NAMALWA (cell line): ENCODE results near the gene RBL1.
"Not testable (repeated sequence)": the region's sequence is repeated elsewhere in the genome, so short reads cannot be mapped to it uniquely, and the experiment has no call there.

ENCODE experiments used
- DNase-seq: peaks from one replicate; pipeline ENCODE4 v3.0.0-alpha.2; 2015; ENCODE audit warnings: low spot score

The RBL1 gene

DNA sequence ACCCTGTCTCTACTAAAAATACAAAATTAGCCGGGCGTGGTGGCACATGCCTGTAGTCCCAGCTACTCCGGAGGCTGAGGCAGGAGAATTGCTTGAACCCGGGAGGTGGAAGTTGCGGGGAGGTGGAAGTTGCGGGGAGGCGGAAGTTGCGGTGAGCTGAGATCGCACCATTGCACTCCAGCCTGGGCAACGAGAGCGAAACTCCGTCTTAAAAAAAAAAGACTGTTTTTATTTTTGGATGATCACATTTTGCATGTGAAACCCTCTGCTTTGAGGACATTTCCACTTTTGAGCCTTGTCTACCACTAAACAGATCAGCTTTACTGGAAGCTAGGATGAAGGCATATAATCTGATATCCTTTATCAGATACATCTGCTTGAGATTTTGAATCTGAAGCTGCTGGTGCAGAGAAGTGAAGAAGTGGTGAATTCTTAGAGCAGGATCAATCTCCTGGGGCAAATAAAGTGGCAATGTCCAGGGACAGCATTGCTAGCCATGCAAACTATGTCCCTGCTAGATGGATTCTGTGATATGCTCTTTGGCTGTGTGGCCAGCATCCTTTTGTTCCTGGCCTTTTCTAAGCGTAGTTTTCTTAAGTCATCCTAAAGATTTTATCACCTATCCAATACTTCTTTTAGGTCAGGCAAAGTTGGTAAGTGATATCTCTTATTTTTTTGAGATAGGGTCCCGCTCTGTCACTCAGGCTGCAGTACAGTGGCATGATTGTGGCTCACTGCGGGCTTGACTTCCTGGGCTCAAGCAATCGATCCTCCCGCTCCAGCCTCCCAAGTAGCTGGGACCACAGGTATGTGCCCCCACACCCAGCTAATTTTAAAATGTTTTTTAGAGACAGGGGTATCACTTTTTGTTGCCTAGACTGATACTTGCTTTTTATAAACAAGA, 23.3 kb downstream of the RBL1 start:
- DNase-seq: no peak

DNA sequence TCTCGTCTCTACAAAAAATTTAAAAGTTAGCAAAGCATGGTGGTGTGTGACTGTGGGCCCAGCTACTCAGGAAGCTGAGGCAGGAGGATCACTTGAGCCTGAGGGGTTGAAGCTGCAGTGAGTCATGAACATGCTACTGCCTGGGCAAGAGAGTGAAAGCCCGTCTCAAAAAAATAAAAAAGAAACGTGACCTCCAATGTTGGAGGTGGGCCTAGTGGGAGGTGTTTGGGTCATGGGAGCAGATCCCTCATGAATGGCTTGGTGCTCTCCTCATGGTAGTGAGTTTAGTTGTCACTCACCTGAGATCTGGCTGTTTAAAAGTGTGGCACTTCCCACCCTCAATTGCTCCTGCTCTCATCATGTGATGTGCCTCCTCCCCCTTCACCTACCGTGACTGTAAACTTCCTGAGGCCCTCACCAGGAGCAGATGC, 24.3 kb downstream of the RBL1 start:
- DNase-seq: no peak

DNA sequence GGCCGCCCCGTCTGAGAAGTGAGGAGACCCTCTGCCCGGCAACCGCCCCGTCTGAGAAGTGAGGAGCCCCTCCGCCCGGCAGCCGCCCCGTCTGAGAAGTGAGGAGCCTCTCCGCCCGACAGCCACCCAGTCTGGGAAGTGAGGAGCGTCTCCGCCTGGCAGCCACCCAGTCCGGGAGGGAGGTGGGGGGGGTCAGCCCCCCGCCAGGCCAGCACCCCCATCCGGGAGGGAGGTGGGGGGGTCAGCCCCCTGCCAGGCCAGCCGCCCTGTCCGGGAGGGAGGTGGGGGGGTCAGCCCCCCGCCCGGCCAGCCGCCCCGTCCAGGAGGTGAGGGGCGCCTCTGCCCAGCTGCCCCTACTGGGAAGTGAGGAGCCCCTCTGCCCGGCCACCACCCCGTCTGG, 26.2 kb downstream of the RBL1 start:
- DNase-seq: not testable (repeated sequence)

DNA sequence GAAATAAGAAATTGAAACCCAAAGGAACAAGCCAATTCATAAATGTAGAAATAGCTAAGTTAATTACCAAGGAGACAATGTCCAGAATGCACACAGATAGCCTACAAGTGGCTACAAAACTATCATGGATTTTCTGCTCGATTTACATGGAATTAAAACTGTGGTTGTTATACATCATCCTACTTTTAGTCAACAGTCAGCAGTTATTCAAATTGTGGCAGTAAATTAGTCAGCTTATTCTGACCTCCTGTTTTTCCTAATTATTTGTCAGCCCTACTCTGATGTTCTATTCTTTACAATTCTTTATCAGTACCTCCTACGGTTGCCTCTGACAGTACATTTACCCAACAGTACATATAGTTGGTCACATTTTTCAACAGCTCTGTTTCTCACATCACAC, 29.6 kb downstream of the RBL1 start:
- DNase-seq: no peak

DNA sequence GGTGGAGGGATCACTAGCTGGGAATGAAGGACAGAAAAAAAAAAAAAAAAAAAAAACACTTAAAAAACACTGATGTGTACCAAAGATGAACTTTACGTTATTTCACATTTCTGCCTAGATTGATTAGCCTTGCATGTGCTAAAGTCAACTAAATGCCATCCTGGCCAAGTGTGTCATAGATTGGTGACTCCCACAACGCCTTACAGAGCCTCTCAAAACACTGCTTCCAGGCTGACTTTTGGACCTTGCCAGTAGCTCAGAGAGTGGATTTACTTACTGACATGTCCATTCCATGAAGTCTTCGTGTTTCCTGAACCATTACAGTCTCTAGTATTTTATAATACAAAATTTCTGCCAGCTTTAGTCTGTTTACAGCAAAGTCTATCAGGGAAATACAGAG, 40.5 kb downstream of the RBL1 start:
- DNase-seq: no peak

DNA sequence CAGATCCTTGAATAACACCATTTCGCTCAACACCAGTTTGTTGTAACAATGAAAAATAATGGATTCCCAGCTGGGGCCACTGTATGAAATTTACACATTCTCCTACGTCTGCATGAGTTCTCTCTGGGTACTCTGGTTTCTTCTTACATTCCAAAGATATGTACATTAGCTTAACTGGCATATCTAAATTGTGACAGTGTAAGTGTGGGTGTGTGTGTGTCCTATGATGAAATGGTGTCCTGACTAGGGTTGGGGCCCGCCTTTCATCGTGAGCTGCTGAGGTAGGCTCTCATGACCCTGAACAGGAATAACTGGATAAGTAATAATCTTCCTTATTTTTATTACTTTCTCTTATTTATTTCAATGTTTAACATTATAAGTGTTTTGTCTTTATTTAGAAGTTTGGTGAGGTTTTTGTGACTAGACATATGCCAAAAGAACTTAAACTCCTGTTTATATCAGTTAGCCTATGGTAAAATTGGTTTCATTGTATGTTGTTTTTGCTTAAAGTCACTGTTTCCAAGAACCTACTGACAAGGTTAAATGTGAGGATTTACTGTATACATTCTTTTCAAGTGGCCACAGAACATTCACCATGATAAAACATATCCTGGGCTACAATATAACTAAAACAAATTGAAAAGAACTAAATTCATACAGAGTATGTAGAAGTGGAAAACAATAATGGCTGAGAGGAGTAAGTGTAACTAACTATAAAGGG, 42.4 kb downstream of the RBL1 start:
- no peak for DNase-seq

DNA sequence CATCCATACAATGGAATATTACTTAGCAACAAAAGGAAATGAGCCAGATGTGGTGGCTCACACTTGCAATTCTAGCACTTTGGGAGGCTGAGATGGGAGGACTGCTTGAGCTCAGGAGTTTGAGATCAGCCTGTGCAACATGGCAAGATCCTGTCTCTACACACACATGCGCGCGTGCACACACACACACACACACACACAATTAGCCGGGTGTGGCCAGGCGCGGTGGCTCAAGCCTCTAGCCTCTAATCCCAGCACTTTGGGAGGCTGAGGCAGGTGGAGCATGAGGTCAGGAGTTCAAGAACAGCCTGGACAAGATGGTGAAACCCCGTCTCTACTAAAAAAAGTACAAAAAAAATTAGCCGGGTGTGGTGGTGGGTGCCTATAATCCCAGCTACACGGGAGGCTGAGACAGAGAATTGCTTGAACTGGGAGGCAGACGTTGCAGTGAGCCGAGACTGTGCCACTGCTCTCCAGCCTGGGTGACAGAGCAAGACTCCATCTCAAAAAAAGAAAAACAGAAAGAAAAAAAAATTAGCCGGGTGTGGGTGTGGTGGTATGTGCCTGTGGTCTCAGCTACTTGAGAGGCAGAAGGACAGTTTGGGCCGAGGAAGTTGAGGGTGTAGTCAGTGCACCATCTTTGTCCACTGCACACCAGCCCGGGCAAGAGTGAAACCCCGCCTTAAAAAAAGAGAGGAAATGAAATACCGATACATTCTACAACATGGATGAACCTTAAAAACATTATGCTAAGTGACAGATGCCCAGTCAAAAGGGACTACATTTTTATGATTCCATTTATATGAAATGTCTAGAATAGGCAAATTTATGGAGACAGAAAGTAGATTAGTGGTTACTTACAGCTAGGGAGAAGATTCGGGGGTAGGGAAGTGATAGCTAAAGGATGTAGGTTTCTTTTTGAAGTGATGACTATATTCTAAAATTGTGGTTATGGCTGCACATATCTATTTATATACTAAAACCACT, 52.5 kb downstream of the RBL1 start:
- peak; percentile 48 for DNase-seq

DNA sequence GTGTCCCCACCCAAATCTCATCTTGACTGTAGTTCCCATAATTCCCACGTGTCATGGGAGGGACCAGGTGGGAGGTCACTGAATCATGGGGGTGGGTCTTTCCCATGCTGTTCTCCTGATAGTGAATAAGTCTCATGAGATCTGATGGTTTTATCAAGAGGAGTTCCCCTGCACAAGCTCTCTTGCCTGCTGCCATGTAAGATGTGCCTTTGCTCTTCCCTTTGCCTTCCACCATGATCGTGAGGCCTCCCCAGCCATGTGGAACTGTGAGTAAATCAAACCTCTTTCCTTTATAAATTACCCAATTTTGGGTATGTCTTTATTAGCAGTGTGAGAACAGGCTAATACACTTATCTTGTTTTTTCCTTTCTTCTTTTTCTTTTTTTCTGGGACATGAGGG, 56.4 kb downstream of the RBL1 start:
- DNase-seq: not testable (repeated sequence)

DNA sequence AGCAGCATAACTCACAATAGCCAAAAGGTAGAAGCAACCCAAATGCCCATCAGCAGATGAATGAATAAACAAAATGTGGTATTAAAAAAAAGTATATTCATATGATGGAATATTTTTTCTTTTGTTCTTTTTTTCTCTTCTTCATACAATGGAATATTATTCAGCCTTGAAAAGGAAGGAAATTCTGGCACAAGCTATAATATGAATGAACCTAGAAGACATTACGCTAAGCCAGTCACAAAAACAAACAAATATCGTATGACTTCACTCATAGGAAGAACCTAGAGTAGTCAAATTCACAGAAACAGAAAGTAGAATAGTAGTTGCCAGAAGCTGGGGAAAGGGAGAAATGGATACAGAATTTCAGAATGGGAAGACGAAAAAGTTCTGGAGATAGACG, 63.7 kb downstream of the RBL1 start:
- DNase-seq: no peak

DNA sequence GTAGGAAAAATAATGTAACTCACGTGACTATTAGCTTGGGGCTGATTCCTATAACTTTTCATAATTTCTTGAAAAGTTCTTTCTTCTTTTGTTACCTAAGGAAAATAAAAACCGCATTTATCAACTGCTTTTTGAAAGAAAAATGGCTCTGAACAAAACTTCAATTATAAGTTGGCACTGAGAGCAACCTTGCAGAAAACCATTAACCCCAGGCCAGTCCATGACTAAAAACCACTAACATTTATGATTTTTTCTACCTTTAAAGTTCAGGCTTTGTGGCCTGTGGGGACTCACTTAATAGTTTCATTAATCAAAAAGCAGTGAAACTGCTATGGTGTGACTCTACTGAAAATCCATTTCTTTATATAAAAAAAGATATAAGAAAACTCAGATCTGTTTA, 75.2 kb downstream of the RBL1 start:
- no peak for DNase-seq

DNA sequence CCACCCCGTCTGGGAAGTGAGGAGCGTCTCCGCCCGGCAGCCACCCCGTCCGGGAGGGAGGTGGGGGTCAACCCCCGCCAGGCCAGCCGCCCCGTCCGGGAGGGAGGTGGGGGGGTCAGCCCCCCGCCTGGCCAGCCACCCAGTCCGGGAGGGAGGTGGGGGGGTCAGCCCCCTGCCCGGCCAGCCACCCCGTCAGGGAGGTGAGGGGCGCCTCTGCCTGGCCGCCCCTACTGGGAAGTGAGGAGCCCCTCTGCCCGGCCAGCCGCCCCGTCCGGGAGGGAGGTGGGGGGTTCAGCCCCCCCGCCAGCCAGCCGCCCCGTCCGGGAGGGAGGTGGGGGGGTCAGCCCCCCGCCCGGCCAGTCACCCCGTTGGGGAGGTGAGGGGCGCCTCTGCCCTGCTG, 83.2 kb downstream of the RBL1 start:
- DNase-seq: not testable (repeated sequence)

DNA sequence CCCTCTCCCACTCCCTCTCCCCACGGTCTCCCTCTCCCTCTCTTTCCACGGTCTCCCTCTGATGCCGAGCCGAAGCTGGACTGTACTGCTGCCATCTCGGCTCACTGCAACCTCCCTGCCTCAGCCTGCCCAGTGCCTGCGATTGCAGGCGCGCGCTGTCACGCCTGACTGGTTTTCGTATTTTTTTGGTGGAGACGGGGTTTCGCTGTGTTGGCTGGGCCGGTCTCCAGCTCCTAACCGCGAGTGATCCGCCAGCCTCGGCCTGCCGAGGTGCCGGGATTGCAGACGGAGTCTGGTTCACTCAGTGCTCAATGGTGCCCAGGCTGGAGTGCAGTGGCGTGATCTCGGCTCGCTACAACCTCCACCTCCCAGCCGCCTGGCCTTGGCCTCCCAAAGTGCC, 83.9 kb downstream of the RBL1 start:
- not testable (repeated sequence) for DNase-seq

DNA sequence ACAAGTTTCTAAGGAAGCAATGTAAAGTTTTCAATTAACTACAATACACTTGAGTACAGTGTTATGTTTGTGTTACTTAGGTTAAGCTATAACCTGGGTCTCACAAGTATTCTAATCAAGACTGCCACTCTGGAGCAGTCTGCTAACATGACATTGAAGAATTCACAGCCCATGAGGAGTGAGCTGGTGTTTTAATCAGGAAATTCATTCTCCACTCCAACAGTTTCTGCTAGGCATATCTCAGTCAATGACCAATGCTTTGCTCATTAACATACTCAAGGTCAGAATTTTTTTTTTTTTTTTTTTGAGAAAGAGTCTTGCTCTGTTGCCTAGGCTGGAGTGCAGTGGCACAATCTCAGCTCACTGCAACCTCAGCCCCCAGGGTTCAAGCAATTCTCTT, 84.7 kb downstream of the RBL1 start:
- DNase-seq: no peak

DNA sequence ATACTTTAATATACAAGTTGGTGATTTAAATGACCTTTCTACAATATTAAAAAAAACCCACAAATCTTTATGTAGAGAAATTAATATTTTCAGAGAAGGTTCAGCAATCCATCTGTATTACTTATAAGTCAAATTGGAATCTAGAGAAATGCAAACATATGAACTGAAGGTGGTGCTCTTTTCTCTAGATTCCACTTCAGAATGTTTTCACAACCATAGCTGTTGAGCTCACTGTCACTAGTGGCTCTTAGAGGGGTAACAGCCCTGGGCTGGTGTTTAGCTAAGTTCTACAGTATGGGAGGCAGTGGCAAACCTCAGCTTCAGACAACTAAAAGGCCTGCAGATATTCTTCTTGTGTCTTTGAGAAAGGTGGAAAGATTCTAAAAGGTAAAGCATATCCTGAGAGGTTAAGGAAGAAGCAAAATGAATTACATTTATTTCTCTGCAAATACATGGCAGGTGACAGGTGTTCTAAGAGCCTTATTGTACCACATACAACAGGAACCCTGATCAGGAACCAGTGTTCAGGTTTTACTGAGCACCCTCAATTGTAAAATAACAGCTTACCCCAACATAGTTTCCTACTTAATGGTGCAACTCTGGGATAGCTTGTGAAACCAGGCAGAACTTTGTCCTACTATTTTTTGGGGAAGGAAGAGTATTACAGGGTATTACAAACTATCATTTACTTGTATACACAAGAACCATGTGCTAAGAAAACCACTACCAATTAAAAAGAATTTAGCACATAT, 87.7 kb downstream of the RBL1 start:
- peak; percentile 78 for DNase-seq

DNA sequence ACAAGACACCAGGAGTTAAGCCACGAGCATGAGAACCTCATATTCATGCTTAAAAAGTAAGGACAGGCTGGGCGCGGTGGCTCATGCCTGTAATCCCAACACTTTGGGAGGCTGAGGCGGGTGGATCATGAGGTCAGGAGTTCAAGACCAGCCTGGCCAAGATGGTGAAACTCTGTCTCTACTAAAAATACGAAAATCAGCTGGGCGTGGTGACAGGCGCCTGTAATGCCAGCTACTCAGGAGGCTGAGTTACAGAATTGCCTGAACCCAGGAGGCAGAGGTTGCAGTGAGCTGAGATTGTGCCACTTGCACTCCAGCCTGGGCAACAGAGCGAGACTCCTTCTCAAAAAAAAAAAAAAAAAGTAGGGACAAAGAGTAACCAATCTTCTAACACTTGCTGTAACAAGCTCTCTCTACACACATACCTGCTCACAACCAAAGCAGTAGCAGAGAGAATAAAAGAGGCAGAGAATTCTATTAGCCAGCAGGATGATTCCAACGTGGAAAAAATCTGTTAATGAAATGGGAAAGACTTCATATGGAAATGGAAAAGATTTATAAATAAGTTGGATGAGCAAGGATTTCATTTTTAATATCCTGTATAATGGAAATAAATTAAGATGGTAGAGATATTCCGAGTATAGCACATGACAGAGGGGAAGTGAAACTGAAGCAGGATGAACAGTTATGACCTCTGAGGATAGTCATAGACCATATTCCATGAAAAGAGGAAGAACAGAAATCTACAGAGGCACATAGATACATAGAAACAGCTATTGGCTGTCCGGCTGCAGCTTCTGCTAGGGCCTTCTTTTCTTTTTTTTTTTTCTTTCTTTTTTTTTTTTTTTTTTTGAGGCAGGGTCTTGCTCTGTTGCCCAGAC, 90.5 kb downstream of the RBL1 start:
- DNase-seq: peak; percentile 82

DNA sequence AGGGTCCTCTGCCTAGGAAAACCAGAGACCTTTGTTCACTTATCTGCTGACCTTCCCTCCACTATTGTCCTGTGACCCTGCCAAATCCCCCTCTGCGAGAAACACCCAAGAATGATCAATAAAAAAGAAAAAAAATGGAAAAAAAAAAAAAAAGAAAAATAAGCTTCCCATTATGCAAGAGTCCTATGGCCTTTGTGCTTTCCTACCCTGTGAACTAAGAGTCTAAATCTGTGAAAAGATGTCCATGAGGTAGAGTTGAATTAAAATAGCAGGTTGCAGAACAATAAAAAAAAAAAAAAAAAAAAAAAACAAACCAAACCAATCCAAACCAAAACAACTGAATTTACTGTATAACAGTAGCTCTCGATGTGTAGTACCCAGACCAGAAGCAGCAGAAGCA, 94.2 kb downstream of the RBL1 start:
- DNase-seq: not testable (repeated sequence)

DNA sequence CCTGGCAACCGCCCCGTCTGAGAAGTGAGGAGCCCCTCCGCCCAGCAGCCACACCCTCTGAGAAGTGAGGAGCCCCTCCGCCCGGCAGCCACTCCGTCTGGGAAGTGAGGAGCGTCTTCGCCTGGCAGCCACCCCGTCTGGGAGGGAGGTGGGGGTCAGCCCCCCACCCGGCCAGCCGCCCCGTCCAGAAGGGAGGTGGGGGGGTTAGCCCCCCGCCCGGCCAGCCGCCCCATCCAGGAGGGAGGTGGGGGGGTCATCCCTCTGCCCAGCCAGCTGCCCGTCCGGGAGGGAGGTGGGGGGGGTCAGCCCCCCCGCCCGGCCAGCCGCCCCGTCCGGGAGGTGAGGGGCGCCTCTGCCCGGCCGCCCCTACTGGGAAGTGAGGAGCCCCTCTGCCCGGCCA, 95.6 kb downstream of the RBL1 start:
- not testable (repeated sequence) for DNase-seq

DNA sequence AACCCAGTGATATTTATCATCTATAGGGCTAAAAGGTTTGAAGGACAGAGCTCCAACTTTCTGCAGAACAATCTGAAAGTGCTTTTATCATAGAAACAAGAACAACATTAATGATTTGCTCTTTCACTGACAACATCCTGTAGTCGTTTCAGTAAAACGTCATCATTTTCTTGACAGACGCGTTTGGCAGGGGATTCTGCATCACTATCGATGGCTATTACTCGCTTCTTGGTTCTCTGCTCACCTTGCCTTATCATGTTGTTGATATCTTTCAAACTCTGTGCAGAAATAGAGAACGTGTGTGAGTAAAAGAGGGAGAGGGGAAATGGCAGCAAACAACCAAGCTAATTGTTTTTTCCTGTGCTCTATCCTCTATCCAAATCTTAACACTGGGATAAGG, 97.1 kb downstream of the RBL1 start:
- no peak for DNase-seq

DNA sequence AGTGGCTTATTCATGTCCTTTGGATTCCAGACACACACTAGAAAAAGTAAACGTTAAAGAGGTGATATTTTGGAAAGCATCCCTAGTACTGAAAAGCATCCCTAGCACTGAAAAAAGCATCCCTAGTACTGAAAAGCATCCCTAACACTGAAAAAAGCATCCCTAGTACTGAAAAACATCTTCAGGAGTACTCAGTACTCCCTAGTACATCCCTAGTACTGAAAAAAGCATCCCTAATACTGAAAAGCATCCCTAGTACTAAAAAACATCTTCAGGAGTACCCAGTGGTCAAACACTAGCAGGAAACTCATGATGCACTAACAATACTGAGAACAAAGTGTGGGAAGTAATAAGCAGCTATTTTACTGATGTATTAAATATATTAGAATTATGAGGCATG, 98.7 kb downstream of the RBL1 start:
- DNase-seq: no peak

DNA sequence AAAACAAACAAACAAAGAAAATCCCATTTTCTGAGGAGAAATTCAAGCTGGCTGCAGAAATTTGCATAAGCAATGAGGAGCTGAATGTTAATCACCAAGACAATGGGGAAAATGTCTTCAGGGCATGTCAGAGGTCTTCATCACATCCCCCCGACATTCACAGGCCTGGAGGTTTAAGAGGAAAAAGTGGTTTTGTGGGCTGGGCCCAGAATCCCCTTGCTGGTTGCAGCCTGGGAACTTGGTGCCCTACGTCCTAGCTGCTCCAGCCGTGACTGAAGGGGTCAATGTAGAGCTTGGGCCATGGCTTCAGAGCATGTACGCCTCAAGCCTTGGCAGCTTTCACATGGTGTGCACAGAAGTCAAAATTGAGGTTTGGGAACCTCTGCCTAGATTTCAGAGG, 101.6 kb downstream of the RBL1 start:
- DNase-seq: not testable (repeated sequence)
